GM12878 (cell line): ENCODE results near the gene ERP44. TPM values are rescaled to one million over a fixed set of nuclear protein-coding genes. Genes with fewer than 3 reads are reported as not detected.
"Not testable (repeated sequence)": the region's sequence is repeated elsewhere in the genome, so short reads cannot be mapped to it uniquely, and the experiment has no call there.

Experiments used
- ATAC-seq: fragments of 200-7000 bp; cut with Tn5 transposase; 3 replicates; pipeline ENCODE4 v1.9.1; 2020; ENCODE audit warnings: mild to moderate bottlenecking, moderate library complexity
- BruUV-seq: library from RNA; stranded (reverse); fragments of 400-500 nt; replicated peaks from 2 replicates; lab custom pipeline; 2021; lab: Mats Ljungman, UMichigan
- CTCF ChIA-PET: fragments of 300-600 bp; sonication (Branson Sonifier 250); formaldehyde crosslinking; extraction: SDS; loops from one replicate; lab custom pipeline; 2021; ENCODE audit warnings: inconsistent platforms; lab: Yijun Ruan, JAX
- POLR2A ChIA-PET: fragments of 350-600 bp; formaldehyde crosslinking; extraction: SDS; loops from one replicate; lab custom pipeline; 2021; ENCODE audit warnings: inconsistent platforms; lab: Charles Lee
- RAD21 ChIA-PET: fragments of 300-600 bp; sonication (Branson Sonifier 250); formaldehyde crosslinking; loops from one replicate; lab custom pipeline; 2023; ENCODE audit warnings: antibody characterized with exemption; ENCODE audit not compliant: unreplicated experiment; lab: Charles Lee
- SMC1A ChIA-PET: fragments of 300-600 bp; sonication (Branson Sonifier 250); formaldehyde crosslinking; loops from one replicate; lab custom pipeline; 2023; ENCODE audit not compliant: unreplicated experiment, uncharacterized antibody; lab: Charles Lee
- DNase-seq: peaks from one replicate; pipeline ENCODE4 v3.0.0-alpha.2; 2011; ENCODE audit warnings: low read depth, low spot score
- FAIRE-seq: peaks from 3 replicates; lab custom pipeline; 2011; peaks lifted over from hg19 to GRCh38; lab: Jason Lieb, UNC
- H2AFZ ChIP-seq: 2 replicates; pipeline ENCODE4 v1.6.0; 2011; ENCODE audit warnings: low read depth, low read length, control low read depth; ENCODE audit not compliant: control insufficient read depth
- H3K27ac ChIP-seq: 2 replicates; pipeline ENCODE4 v1.5.1; 2011; ENCODE audit warnings: control low read depth; ENCODE audit not compliant: control insufficient read depth, insufficient read depth
- H3K27me3 ChIP-seq, 2 experiments: replicated peaks in 1 of 2; 2 replicates each; pipeline versions ENCODE4 v1.6.0 to v1.6.1; 2011; ENCODE audit warnings: low read length in 1 of 2; ENCODE audit not compliant: control insufficient read depth in 2 of 2, insufficient read depth in 2 of 2
- H3K36me3 ChIP-seq, 2 experiments: 2 replicates each; pipeline ENCODE4 v1.5.1; 2011; ENCODE audit warnings: low read length in 1 of 2; ENCODE audit not compliant: control insufficient read depth in 2 of 2, insufficient read depth in 2 of 2
- H3K4me1 ChIP-seq: 2 replicates; pipeline ENCODE4 v1.6.1; 2011; ENCODE audit warnings: mild to moderate bottlenecking, low read length, moderate library complexity, mixed read lengths; ENCODE audit not compliant: control insufficient read depth, insufficient read depth
- H3K4me2 ChIP-seq: 2 replicates; pipeline ENCODE4 v1.6.0; 2011; ENCODE audit warnings: control low read depth; ENCODE audit not compliant: control insufficient read depth, insufficient read depth
- H3K4me3 ChIP-seq: fragments of 200-600 bp; sonication (generic); 2 replicates; pipeline ENCODE4 v1.5.1; 2016
- H3K79me2 ChIP-seq: 2 replicates; pipeline ENCODE4 v1.6.0; 2011; ENCODE audit warnings: low read length; ENCODE audit not compliant: control insufficient read depth, insufficient read depth
- H3K9ac ChIP-seq: 2 replicates; pipeline ENCODE4 v1.8.0; 2011; ENCODE audit warnings: low read length, control low read depth, mixed read lengths; ENCODE audit not compliant: control insufficient read depth, insufficient read depth
- H3K9me3 ChIP-seq: replicated peaks from 3 replicates; pipeline ENCODE4 v1.5.1; 2011; ENCODE audit warnings: mild to moderate bottlenecking, low read length; ENCODE audit not compliant: control insufficient read depth, insufficient read depth
- H4K20me1 ChIP-seq: 2 replicates; pipeline ENCODE4 v1.6.0; 2011; ENCODE audit not compliant: control insufficient read depth, insufficient read depth
- BMI1 ChIP-seq: fragments of 450-650 bp; IDR thresholded peaks from 2 replicates; pipeline ENCODE4 v1.6.1; 2016; ENCODE audit warnings: mild to moderate bottlenecking, moderate library complexity, borderline replicate concordance
- ESRRA ChIP-seq: IDR thresholded peaks from 2 replicates; pipeline ENCODE4 v1.6.1; 2012; ENCODE audit warnings: mild to moderate bottlenecking, low read length, improper control_type of control experiment
- IKZF2 ChIP-seq, 2 experiments: fragments of 450-650 bp; IDR thresholded peaks; 2 replicates each; pipeline ENCODE4 v1.6.1; 2017; ENCODE audit warnings: mild to moderate bottlenecking in 2 of 2, moderate library complexity in 2 of 2
- KDM1A ChIP-seq: fragments of 200-600 bp; sonication (generic); IDR thresholded peaks from 2 replicates; pipeline ENCODE4 v1.6.1; 2016; ENCODE audit warnings: borderline replicate concordance
- MAX ChIP-seq: IDR thresholded peaks from 2 replicates; pipeline ENCODE4 v1.6.1; 2012; ENCODE audit warnings: low read depth, low read length, improper control_type of control experiment
- MEF2A ChIP-seq: IDR thresholded peaks from 2 replicates; pipeline ENCODE4 v1.6.1; 2011; ENCODE audit warnings: low read depth, mild to moderate bottlenecking, low read length, moderate library complexity; ENCODE audit not compliant: insufficient read depth
- MTA2 ChIP-seq: fragments of 450-650 bp; IDR thresholded peaks from 2 replicates; pipeline ENCODE4 v1.6.1; 2016; ENCODE audit warnings: low read depth, mild to moderate bottlenecking, moderate library complexity
- MYB ChIP-seq: fragments of 150-350 bp; IDR thresholded peaks from 2 replicates; pipeline ENCODE4 v1.6.1; 2014; ENCODE audit warnings: mild to moderate bottlenecking, low read depth, low read length, borderline replicate concordance
- NFXL1 ChIP-seq: fragments of 450-650 bp; IDR thresholded peaks from 2 replicates; pipeline ENCODE4 v1.6.1; 2017; ENCODE audit warnings: antibody characterized with exemption, mild to moderate bottlenecking, borderline replicate concordance
- RB1 ChIP-seq: fragments of 450-650 bp; formaldehyde crosslinking; IDR thresholded peaks from 2 replicates; pipeline ENCODE4 v1.6.1; 2017; ENCODE audit warnings: mild to moderate bottlenecking, borderline replicate concordance
- WRNIP1 ChIP-seq: IDR thresholded peaks from 2 replicates; pipeline ENCODE4 v1.6.1; 2011; ENCODE audit warnings: low read depth, low read length, improper control_type of control experiment, borderline replicate concordance
- ZBTB33 ChIP-seq: fragments of 450-650 bp; IDR thresholded peaks from 2 replicates; pipeline ENCODE4 v1.6.1; 2017; ENCODE audit warnings: mild to moderate bottlenecking
- WGBS: methylation state at CpG from one replicate; pipeline ENCODE4 v1.1.6; 2016; ENCODE audit warnings: low lambda C conversion rate; ENCODE audit not compliant: insufficient replicate concordance, insufficient coverage; ENCODE audit errors: missing lambda C conversion rate; 5-methylcytosine and 5-hydroxymethylcytosine counted together
- in situ Hi-C: fragments of 300-500 bp; cut with MboI; formaldehyde crosslinking; loops from 9 replicates; pipeline ENCODE4 v1.14.3; 2018; ENCODE audit warnings: mixed read lengths
- intact Hi-C: fragments of 100-400 bp; cut with micrococcal nuclease; formaldehyde crosslinking; loops from one replicate; pipeline ENCODE4 v1.14.2; 2022; ENCODE audit not compliant: unreplicated experiment
- polyA plus RNA-seq, 11 experiments: library from polyadenylated mRNA; depleted of rRNA in 4 of 11; unstranded in 6 of 11; stranded (reverse) in 5 of 11; fragments of >200 nt; fragmentation: Nextera tagmentation in 4 of 11; fragmentation: Illumina TruSeq in 1 of 11; extraction: Ambion mirVana in 4 of 11; extraction: Trizol in 1 of 11; gene quantifications; 1 replicate in 1 of 11; 2 replicates in 10 of 11; pipeline versions ENCODE4 v1.2.1 to v1.2.3, GENCODE V29; 2011 to 2016; ENCODE audit warnings: inconsistent platforms in 2 of 11, missing spikeins in 2 of 11, low read depth in 1 of 11
- total RNA-seq, 4 experiments: library from RNA; depleted of rRNA in 3 of 4; stranded (reverse); fragments of >200 nt in 3 of 4; fragmentation: Illumina TruSeq in 1 of 4; extraction: Trizol in 1 of 4; gene quantifications; 2 replicates each; pipeline versions ENCODE4 v1.2.1 to v1.2.3, GENCODE V29; 2013 to 2021
- TF ChIP-seq, protein P1 (sequence below): IDR thresholded peaks from 2 replicates; pipeline ENCODE4 v1.6.1; 2012; ENCODE audit warnings: low read depth, low read length, improper control_type of control experiment

ERP44 gene
- total and polyA plus RNA-seq, 10 of the 15 experiments (the other 5 are each of a cell fraction or from before 2014, with no cell fraction given) = 11.5 to 52.4 (median 20.2) TPM

GRCh38 chr9:99998266-99998665 is 100.5 kb downstream of the ERP44 start:
- H3K9me3 ChIP-seq = peaks cover 2% of the 10 kb centered on the region; the same call in 2 of the 3 replicates

GRCh38 chr9:99990508-99990907 is 108.3 kb downstream of the ERP44 start:
- H3K27me3 ChIP-seq, H3K79me2 ChIP-seq, H3K9me3 ChIP-seq, RAD21 ChIA-PET, ATAC-seq, intact Hi-C loops, H3K36me3 ChIP-seq, H3K4me3 ChIP-seq, FAIRE-seq, POLR2A ChIA-PET, H3K4me2 ChIP-seq, BruUV-seq, DNase-seq, in situ Hi-C loops, H3K27ac ChIP-seq, H4K20me1 ChIP-seq, H3K4me1 ChIP-seq, H2AFZ ChIP-seq, H3K9ac ChIP-seq, SMC1A ChIA-PET: not testable (repeated sequence)
- CTCF ChIA-PET = interaction anchor here (1.5 kb wide), 1 partner anchor 37 kb away, joined by 4 read pairs; no protein-coding TSS in a partner anchor
- 93% methylated on average over 2 of the region's 2 CpGs for WGBS

More at GRCh38 chr9:99998266-99998665, 100.5 kb downstream of the ERP44 start:
- ChIA-PET SMC1A (interaction anchor here (0.6 kb wide), 1 partner anchor 654 kb away, joined by 3 read pairs; no protein-coding TSS in a partner anchor), CTCF (no interaction called here), RAD21 (no interaction called here), POLR2A (no interaction called here)
- H2AFZ ChIP-seq = no peak overlapping the region
- no peaks in the 10 kb centered on the region for H3K79me2 ChIP-seq
- BruUV-seq = no TSS peak
- no peaks in the 10 kb centered on the region for H4K20me1 ChIP-seq
- TF ChIP-seq IKZF2 (IDR thresholded peaks at IDR 0.05) (no peak), ESRRA (no peak), ZBTB33 (no peak), RB1 (no peak), NFXL1 (no peak), MTA2 (no peak), KDM1A (no peak), MAX (no peak), MEF2A (no peak), BMI1 (no peak), WRNIP1 (no peak), MYB (no peak)
- TF ChIP-seq, protein P1, sequence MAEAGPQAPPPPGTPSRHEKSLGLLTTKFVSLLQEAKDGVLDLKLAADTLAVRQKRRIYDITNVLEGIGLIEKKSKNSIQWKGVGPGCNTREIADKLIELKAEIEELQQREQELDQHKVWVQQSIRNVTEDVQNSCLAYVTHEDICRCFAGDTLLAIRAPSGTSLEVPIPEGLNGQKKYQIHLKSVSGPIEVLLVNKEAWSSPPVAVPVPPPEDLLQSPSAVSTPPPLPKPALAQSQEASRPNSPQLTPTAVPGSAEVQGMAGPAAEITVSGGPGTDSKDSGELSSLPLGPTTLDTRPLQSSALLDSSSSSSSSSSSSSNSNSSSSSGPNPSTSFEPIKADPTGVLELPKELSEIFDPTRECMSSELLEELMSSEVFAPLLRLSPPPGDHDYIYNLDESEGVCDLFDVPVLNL = no peak
- WGBS = 98% methylated on average over 22 of the region's 22 CpGs
- H3K4me2 ChIP-seq = no peak overlapping the region
- DNase-seq (no peak), FAIRE-seq (no peak), ATAC-seq (no peak)
- in situ Hi-C loops (no loop called here), intact Hi-C loops (no loop called here)
- no peak overlapping the region for H3K9ac ChIP-seq
- peaks cover under 1% of the 10 kb centered on the region in 2 experiments for H3K36me3 ChIP-seq
- H3K4me1 ChIP-seq = no peaks in the 10 kb centered on the region
- no peak overlapping the region for H3K27ac ChIP-seq
- H3K4me3 ChIP-seq = no peak overlapping the region
- H3K27me3 ChIP-seq = no peaks in the 10 kb centered on the region
